Natural killer cell (primary cell): ENCODE results near the gene CYP2R1. TPM values are rescaled to one million over a fixed set of nuclear protein-coding genes. Genes with fewer than 3 reads are reported as not detected.

ENCODE experiments used
- ATAC-seq, 3 donors: fragments of 150-1000 bp in 2 of 3; fragments of 200-7000 bp in 1 of 3; cut with Tn5 transposase; 1 replicate in 1 of 3; 2 replicates in 2 of 3; pipeline ENCODE4 v1.10.0; 2021; ENCODE audit warnings: mild to moderate bottlenecking in 2 of 3, moderate library complexity in 2 of 3
- DNase-seq, 2 donors: peaks; one replicate each; pipeline versions ENCODE4 v3.0.0 to v3.0.0-alpha.2; 2013 to 2021; ENCODE audit warnings: mixed read lengths in 1 of 2
- H3K27ac ChIP-seq: one replicate; pipeline ENCODE4 v1.5.1; 2013; ENCODE audit warnings: mild to moderate bottlenecking, low read length
- H3K27me3 ChIP-seq: one replicate; pipeline ENCODE4 v1.6.1; 2013; ENCODE audit warnings: low read length; ENCODE audit not compliant: control insufficient read depth, insufficient read depth
- H3K36me3 ChIP-seq: one replicate; pipeline ENCODE4 v1.6.1; 2013; ENCODE audit warnings: low read length; ENCODE audit not compliant: control insufficient read depth, insufficient read depth
- H3K4me1 ChIP-seq: one replicate; pipeline ENCODE4 v1.6.1; 2013; ENCODE audit warnings: low read length; ENCODE audit not compliant: control insufficient read depth, insufficient read depth
- H3K4me3 ChIP-seq: one replicate; pipeline ENCODE4 v1.5.1; 2013; ENCODE audit warnings: low read length
- H3K9me3 ChIP-seq: one replicate; pipeline ENCODE4 v1.6.1; 2013; ENCODE audit warnings: low read length; ENCODE audit not compliant: control insufficient read depth, insufficient read depth
- H3K27ac Mint-ChIP-seq, 2 donors: one replicate each; pipeline ENCODE4 v1.8.0; 2022; ENCODE audit warnings: mild to moderate bottlenecking in 2 of 2, mixed read lengths in 2 of 2, moderate library complexity in 1 of 2
- H3K27me3 Mint-ChIP-seq, 2 donors: one replicate each; pipeline ENCODE4 v1.8.0; 2022; ENCODE audit warnings: low read depth in 2 of 2, mixed read lengths in 2 of 2
- H3K36me3 Mint-ChIP-seq: one replicate; pipeline ENCODE4 v1.8.0; 2022; ENCODE audit warnings: mixed read lengths
- H3K4me1 Mint-ChIP-seq, 2 donors: one replicate each; pipeline ENCODE4 v1.8.0; 2022; ENCODE audit warnings: mixed read lengths in 2 of 2
- H3K4me3 Mint-ChIP-seq: one replicate; pipeline ENCODE4 v1.8.0; 2022; ENCODE audit warnings: mild to moderate bottlenecking, moderate library complexity, mixed read lengths
- H3K9me3 Mint-ChIP-seq, 2 donors: one replicate each; pipeline ENCODE4 v1.8.0; 2022; ENCODE audit warnings: mixed read lengths in 2 of 2
- CTCF ChIP-seq: fragments of 200-600 bp; IDR thresholded peaks from one replicate; pipeline ENCODE4 v1.8.0; 2022; ENCODE audit warnings: antibody characterized with exemption
- WGBS: methylation state at CpG from one replicate; pipeline ENCODE4 v1.1.7; 2013; ENCODE audit warnings: missing lambda C conversion rate; ENCODE audit not compliant: insufficient coverage; 5-methylcytosine and 5-hydroxymethylcytosine counted together
- intact Hi-C: fragments of 100-400 bp; cut with micrococcal nuclease; formaldehyde crosslinking; loops from one replicate; pipeline ENCODE4 v1.14.2; 2022
- total RNA-seq, 4 donors: library from RNA; stranded (reverse); fragments of 120-200 nt in 1 of 4; gene quantifications; one replicate each; pipeline versions ENCODE4 v1.2.3 to v1.2.4, GENCODE V29; 2013 to 2022

Gene CYP2R1
- total RNA-seq, 3 donors from 2014 or later (not counting 1 experiment from before 2014, with no cell fraction given) = 14.9 to 20.3 (median 16.2) TPM

- no peak for DNase-seq
- H3K4me1 ChIP-seq = no peaks in the 10 kb centered on the region
- ATAC-seq = no peak
- no peak overlapping the region for H3K27ac ChIP-seq
- no peaks in the 10 kb centered on the region for H3K9me3 ChIP-seq
- no CpG with 5 or more reads among the region's 1 CpG for WGBS
- no peak for TF ChIP-seq CTCF
- H3K9me3 Mint-ChIP-seq = no peaks in the 10 kb centered on the region
- H3K4me3 Mint-ChIP-seq = no peak overlapping the region
- H3K36me3 ChIP-seq = no peaks in the 10 kb centered on the region
- no peaks in the 10 kb centered on the region for H3K4me1 Mint-ChIP-seq
- H3K27me3 Mint-ChIP-seq = peaks cover 0 to 7% of the 10 kb centered on the region in 2 donors
- no peaks in the 10 kb centered on the region for H3K36me3 Mint-ChIP-seq
- intact Hi-C loops = no loop called here
- H3K4me3 ChIP-seq = no peak overlapping the region
- H3K27me3 ChIP-seq = no peaks in the 10 kb centered on the region
- no peak overlapping the region for H3K27ac Mint-ChIP-seq
Measured at GRCh38 chr11:14855890-14856289, 36.1 kb downstream of the CYP2R1 start.

GRCh38 chr11:14854057-14854456, 38.0 kb downstream of the CYP2R1 start:
- no peaks in the 10 kb centered on the region for H3K9me3 Mint-ChIP-seq

GRCh38 chr11:14852571-14853177, 39.4 kb downstream of the CYP2R1 start:
- intact Hi-C loops = no loop called here
- H3K36me3 ChIP-seq = no peaks in the 10 kb centered on the region
- Mint-ChIP-seq H3K27me3 (peaks cover 0 to 7% of the 10 kb centered on the region in 2 donors), H3K9me3 (no peaks in the 10 kb centered on the region), H3K27ac (no peak overlapping the region), H3K4me1 (no peaks in the 10 kb centered on the region), H3K36me3 (no peaks in the 10 kb centered on the region), H3K4me3 (no peak overlapping the region)
- no peaks in the 10 kb centered on the region for H3K27me3 ChIP-seq
- TF ChIP-seq CTCF = no peak
- WGBS = 100% methylated on average over 4 of the region's 4 CpGs
- no peaks in the 10 kb centered on the region for H3K9me3 ChIP-seq
- no peak overlapping the region for H3K4me3 ChIP-seq
- DNase-seq (no peak), ATAC-seq (no peak)
- no peak overlapping the region for H3K27ac ChIP-seq
- H3K4me1 ChIP-seq = no peaks in the 10 kb centered on the region

More at GRCh38 chr11:14854057-14854456, 38.0 kb downstream of the CYP2R1 start:
- no peak for DNase-seq
- Histone ChIP-seq H3K36me3 (no peaks in the 10 kb centered on the region), H3K27ac (no peak overlapping the region), H3K4me1 (no peaks in the 10 kb centered on the region), H3K9me3 (no peaks in the 10 kb centered on the region), H3K4me3 (no peak overlapping the region), H3K27me3 (no peaks in the 10 kb centered on the region)
- no peak for TF ChIP-seq CTCF
- ATAC-seq = no peak
- H3K4me1 Mint-ChIP-seq = no peaks in the 10 kb centered on the region
- no peak overlapping the region for H3K4me3 Mint-ChIP-seq
- intact Hi-C loops = no loop called here
- no peak overlapping the region for H3K27ac Mint-ChIP-seq
- peaks cover 0 to 7% of the 10 kb centered on the region in 2 donors for H3K27me3 Mint-ChIP-seq
- H3K36me3 Mint-ChIP-seq = no peaks in the 10 kb centered on the region

- Histone ChIP-seq H3K27me3 (no peaks in the 10 kb centered on the region), H3K36me3 (no peaks in the 10 kb centered on the region), H3K4me1 (no peaks in the 10 kb centered on the region), H3K9me3 (no peaks in the 10 kb centered on the region), H3K27ac (no peak overlapping the region), H3K4me3 (no peak overlapping the region)
- intact Hi-C loops = no loop called here
- Mint-ChIP-seq H3K36me3 (no peaks in the 10 kb centered on the region), H3K9me3 (no peaks in the 10 kb centered on the region), H3K27me3 (no peaks in the 10 kb centered on the region), H3K4me1 (no peaks in the 10 kb centered on the region), H3K4me3 (no peak overlapping the region), H3K27ac (no peak overlapping the region)
- DNase-seq (no peak), ATAC-seq (no peak)
- TF ChIP-seq CTCF = no peak
- WGBS = 100% methylated on average over 1 of the region's 3 CpGs
Measured at GRCh38 chr11:14842002-14842401, 50.0 kb downstream of the CYP2R1 start.
